Activated CD8-positive, alpha-beta T cell treated with anti-CD3 and anti-CD28 coated beads for 36 hours (primary cell): ENCODE results near the gene CDH23. TPM values are rescaled to one million over a fixed set of nuclear protein-coding genes. Genes with fewer than 3 reads are reported as not detected.

Source experiments
- ATAC-seq: fragments of 200-7000 bp; cut with Tn5 transposase; one replicate; pipeline ENCODE4 v1.10.0; 2021; ENCODE audit warnings: mild to moderate bottlenecking, moderate library complexity
- CTCF ChIA-PET: fragments of 350-600 bp; sonication (Branson Sonifier 250); formaldehyde crosslinking; loops from one replicate; lab custom pipeline; 2021; ENCODE audit warnings: antibody characterized with exemption; lab: Charles Lee
- POLR2A ChIA-PET: fragments of 350-600 bp; sonication (Branson Sonifier 250); formaldehyde crosslinking; loops from one replicate; lab custom pipeline; 2021; ENCODE audit warnings: antibody characterized with exemption; lab: Charles Lee
- DNase-seq: peaks from one replicate; pipeline ENCODE4 v3.0.0-alpha.2; 2020
- H3K27ac Mint-ChIP-seq: one replicate; pipeline ENCODE4 v1.8.0; 2021; ENCODE audit warnings: mild to moderate bottlenecking, mixed read lengths
- H3K27me3 Mint-ChIP-seq: one replicate; pipeline ENCODE4 v1.8.0; 2021; ENCODE audit warnings: mixed read lengths
- H3K36me3 Mint-ChIP-seq: one replicate; pipeline ENCODE4 v1.8.0; 2021; ENCODE audit warnings: low read depth, mixed read lengths
- H3K4me1 Mint-ChIP-seq: one replicate; pipeline ENCODE4 v1.8.0; 2021; ENCODE audit warnings: low read depth, mixed read lengths
- H3K4me3 Mint-ChIP-seq: one replicate; pipeline ENCODE4 v1.8.0; 2021; ENCODE audit warnings: mild to moderate bottlenecking, moderate library complexity, mixed read lengths
- H3K9me3 Mint-ChIP-seq: one replicate; pipeline ENCODE4 v1.8.0; 2021; ENCODE audit warnings: mixed read lengths
- intact Hi-C: fragments of 100-400 bp; cut with micrococcal nuclease; formaldehyde crosslinking; loops from one replicate; pipeline ENCODE4 v1.10.0; 2022
- total RNA-seq, 2 experiments: library from RNA; stranded (reverse); gene quantifications; one replicate each; pipeline ENCODE4 v1.2.3, GENCODE V29; 2021
- TF ChIP-seq, protein P1 (sequence below): fragments of 200-600 bp; IDR thresholded peaks from one replicate; pipeline ENCODE4 v1.8.0; 2022; ENCODE audit warnings: antibody characterized with exemption, mild to moderate bottlenecking

Gene CDH23
- total RNA-seq, 2 experiments from 2014 or later: 2.4 to 2.7 TPM

DNA sequence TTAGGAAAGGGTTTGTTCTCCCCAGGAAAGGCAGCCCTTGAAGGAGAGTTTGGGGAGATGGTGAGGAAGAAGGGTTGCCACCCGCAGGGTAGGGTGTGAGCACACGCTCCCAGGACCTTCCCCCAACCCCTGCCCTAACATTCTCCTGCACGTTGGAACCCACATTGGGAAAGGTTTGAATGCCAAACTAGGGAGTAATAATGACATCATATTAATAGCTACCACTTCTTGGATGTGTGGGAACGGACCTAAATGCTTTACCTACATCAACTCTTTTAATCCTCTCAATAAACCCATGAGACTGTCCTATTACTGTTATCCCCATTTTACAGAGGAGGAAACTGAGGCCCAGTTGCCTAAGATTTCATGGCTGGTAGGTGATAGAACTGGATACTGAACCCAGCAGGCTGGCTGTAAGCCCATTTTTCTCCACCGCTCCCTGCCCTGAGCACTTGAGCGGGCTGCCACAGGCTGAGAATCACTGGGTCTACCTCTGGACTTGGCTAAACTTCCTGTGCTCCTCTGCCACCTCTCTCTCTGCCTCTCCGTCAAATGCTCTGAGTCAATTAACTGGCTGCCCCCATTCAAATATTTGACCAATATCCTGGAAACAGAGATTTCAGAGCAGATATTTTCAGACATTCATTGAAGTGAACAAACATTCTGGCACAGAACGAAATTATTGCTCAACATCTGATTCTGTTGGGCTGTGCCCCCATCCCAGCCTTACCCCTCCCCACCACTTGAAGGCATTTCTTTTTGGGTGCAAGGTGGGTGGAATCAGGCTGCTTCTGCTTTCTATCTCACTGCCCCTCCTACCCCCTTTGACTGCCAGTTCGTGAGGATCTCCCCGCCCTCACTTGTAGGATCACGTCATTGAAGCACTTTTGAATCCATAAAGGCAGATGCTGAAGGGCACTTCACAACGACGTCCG lies 193.2 kb downstream of the CDH23 start:
- ATAC-seq (no peak), DNase-seq (no peak)
- no peaks in the 10 kb centered on the region for H3K36me3 Mint-ChIP-seq
- ChIA-PET POLR2A (no interaction called here), CTCF (interaction anchor here (1.0 to 1.3 kb wide), 2 partner anchors 20 to 106 kb away, joined by 3 to 5 read pairs; no protein-coding TSS in a partner anchor)
- H3K9me3 Mint-ChIP-seq: no peaks in the 10 kb centered on the region
- no peak overlapping the region for H3K4me3 Mint-ChIP-seq
- intact Hi-C loops: no loop called here
- H3K4me1 Mint-ChIP-seq: no peaks in the 10 kb centered on the region
- H3K27me3 Mint-ChIP-seq: peaks cover 2% of the 10 kb centered on the region
- H3K27ac Mint-ChIP-seq: no peak overlapping the region
- TF ChIP-seq, protein P1, sequence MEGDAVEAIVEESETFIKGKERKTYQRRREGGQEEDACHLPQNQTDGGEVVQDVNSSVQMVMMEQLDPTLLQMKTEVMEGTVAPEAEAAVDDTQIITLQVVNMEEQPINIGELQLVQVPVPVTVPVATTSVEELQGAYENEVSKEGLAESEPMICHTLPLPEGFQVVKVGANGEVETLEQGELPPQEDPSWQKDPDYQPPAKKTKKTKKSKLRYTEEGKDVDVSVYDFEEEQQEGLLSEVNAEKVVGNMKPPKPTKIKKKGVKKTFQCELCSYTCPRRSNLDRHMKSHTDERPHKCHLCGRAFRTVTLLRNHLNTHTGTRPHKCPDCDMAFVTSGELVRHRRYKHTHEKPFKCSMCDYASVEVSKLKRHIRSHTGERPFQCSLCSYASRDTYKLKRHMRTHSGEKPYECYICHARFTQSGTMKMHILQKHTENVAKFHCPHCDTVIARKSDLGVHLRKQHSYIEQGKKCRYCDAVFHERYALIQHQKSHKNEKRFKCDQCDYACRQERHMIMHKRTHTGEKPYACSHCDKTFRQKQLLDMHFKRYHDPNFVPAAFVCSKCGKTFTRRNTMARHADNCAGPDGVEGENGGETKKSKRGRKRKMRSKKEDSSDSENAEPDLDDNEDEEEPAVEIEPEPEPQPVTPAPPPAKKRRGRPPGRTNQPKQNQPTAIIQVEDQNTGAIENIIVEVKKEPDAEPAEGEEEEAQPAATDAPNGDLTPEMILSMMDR: no peak

DNA sequence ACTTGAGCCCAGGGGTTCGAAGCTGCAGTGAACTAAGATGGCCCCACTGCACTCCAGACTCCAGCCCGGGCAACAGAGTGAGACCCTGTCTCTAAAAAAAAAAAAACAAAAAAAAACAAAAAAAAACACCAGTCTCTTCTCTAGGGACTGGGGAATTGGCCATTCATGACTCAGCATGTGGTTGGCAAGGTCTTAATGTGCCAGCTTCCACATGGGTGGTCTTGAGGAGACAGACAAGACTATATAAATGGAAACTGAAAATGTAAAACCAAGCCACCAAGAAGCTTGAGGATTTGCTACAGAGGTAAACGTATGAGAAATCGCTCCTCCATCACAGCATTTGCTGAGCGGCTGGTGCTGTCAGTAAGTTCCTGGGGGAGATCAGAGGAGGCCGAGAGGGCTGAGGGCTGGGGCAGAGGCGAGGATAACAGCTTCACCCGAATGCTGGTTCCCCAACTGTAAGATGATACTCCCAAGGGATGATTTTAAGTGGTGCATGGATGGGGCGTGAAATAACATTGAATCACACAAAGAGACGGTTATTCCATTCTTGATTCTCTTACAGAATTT lies 194.1 kb downstream of the CDH23 start:
- POLR2A ChIA-PET: no interaction called here

DNA sequence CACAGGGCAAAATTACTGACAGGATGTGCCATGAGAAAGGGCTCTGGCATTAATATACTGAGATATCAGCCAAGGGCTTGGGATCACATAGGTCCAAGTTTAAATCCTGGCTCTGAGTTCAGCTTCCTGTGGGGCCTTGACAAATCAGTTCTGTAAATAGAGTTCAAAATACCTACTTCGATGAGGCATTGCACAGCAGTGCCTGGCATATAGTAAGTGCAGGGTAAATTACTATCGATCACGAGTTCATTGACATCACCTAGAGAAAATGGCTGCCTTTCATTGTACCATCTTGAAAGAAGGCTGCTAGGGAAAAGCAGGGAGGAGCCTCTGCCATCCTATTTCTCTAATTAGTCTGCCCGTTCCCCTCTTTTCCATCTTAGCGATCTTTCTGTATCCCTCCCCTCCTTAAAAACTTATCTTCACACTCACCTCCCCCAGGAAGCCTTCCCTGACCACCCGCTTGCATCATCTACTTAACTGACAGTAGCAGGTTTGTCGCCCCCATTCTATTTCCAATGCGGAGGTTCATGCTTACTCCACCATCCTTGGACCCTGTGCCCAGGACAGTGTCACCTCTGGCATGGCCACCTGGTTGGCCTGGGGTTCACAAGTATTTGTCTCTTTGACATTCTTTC lies 198.3 kb downstream of the CDH23 start:
- ChIA-PET CTCF (interaction anchor here (1.1 kb wide), 1 partner anchor 25 kb away, joined by 3 read pairs; no protein-coding TSS in a partner anchor), POLR2A (no interaction called here)
- no peaks in the 10 kb centered on the region for H3K9me3 Mint-ChIP-seq
- DNase-seq (no peak), ATAC-seq (no peak)
- intact Hi-C loops: no loop called here
- H3K36me3 Mint-ChIP-seq: no peaks in the 10 kb centered on the region
- TF ChIP-seq, protein P1: no peak
- H3K27ac Mint-ChIP-seq: no peak overlapping the region
- H3K4me1 Mint-ChIP-seq: no peaks in the 10 kb centered on the region
- H3K27me3 Mint-ChIP-seq: no peaks in the 10 kb centered on the region
- H3K4me3 Mint-ChIP-seq: no peak overlapping the region

More for the DNA sequence above, 194.1 kb downstream of the CDH23 start:
- no peaks in the 10 kb centered on the region for H3K4me1 Mint-ChIP-seq
- peaks cover 2% of the 10 kb centered on the region for H3K27me3 Mint-ChIP-seq
- DNase-seq (no peak), ATAC-seq (no peak)
- intact Hi-C loops: no loop called here
- CTCF ChIA-PET: interaction anchor here (1.3 to 2.1 kb wide), 2 partner anchors 21 to 105 kb away, joined by 3 to 6 read pairs; no protein-coding TSS in a partner anchor
- TF ChIP-seq, protein P1: no peak
- H3K36me3 Mint-ChIP-seq: no peaks in the 10 kb centered on the region
- H3K9me3 Mint-ChIP-seq: no peaks in the 10 kb centered on the region
- H3K4me3 Mint-ChIP-seq: no peak overlapping the region
- no peak overlapping the region for H3K27ac Mint-ChIP-seq

DNA sequence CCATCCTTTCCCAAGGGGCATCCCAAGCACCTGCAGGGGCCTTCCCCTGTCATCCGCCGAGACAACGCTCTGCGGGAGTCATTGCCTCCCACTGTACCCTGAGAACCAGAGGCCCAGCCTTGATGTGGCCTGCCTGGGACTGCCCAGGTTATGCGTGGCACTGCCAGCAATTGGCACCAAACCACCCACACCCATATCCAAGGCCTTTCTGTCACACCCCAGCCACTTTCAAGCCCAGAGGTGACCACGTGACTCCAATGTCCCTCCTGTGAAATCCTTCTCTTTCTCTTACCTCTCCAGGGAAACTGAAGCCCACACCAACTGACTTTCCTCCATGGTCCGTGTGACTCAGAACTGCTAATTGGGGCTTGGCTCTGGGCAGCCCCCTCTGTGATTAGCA lies 198.9 kb downstream of the CDH23 start:
- Mint-ChIP-seq H3K36me3 (no peaks in the 10 kb centered on the region), H3K27ac (no peak overlapping the region), H3K9me3 (no peaks in the 10 kb centered on the region), H3K4me1 (peaks cover 1% of the 10 kb centered on the region), H3K4me3 (no peak overlapping the region), H3K27me3 (no peaks in the 10 kb centered on the region)
- ChIA-PET POLR2A (no interaction called here), CTCF (no interaction called here)
- no peak for DNase-seq
- intact Hi-C loops: no loop called here
- TF ChIP-seq, protein P1: no peak
- no peak for ATAC-seq
